Common myeloid progenitor, CD34-positive (primary cell): ENCODE measurements around the gene PRKCA.

Source experiments
- CTCF ChIA-PET: fragments of 350-600 bp; sonication (Branson Sonifier 250); formaldehyde crosslinking; loops from one replicate; lab custom pipeline; 2021; ENCODE audit warnings: antibody characterized with exemption; lab: Charles Lee
- POLR2A ChIA-PET: fragments of 350-600 bp; sonication (Branson Sonifier 250); formaldehyde crosslinking; loops from one replicate; lab custom pipeline; 2021; ENCODE audit warnings: antibody characterized with exemption; lab: Charles Lee
- DNase-seq, 3 donors: peaks; one replicate each; pipeline versions ENCODE4 v3.0.0 to v3.0.0-alpha.2; 2013
- H3K27ac ChIP-seq, 2 experiments: 1 replicate in 1 of 2; 2 replicates in 1 of 2; pipeline ENCODE4 v1.7.0; 2013; ENCODE audit warnings: inconsistent platforms in 2 of 2, low read length in 2 of 2, mild to moderate bottlenecking in 2 of 2, low read depth in 1 of 2, moderate library complexity in 1 of 2; ENCODE audit not compliant: severe bottlenecking in 2 of 2, insufficient read depth in 1 of 2, poor library complexity in 1 of 2
- H3K27me3 ChIP-seq, 5 experiments: replicated peaks in 2 of 5; 1 replicate in 3 of 5; 2 replicates in 2 of 5; pipeline versions ENCODE4 v1.6.1 to v1.7.0; 2013; ENCODE audit warnings: low read length in 4 of 5, mild to moderate bottlenecking in 2 of 5, moderate library complexity in 2 of 5, inconsistent platforms in 1 of 5; ENCODE audit not compliant: insufficient read depth in 5 of 5, control insufficient read depth in 4 of 5
- H3K36me3 ChIP-seq, 4 experiments: 1 replicate in 2 of 4; 2 replicates in 2 of 4; pipeline versions ENCODE4 v1.6.1 to v1.7.0; 2013; ENCODE audit warnings: low read length in 3 of 4, control low read depth in 1 of 4, mild to moderate bottlenecking in 1 of 4; ENCODE audit not compliant: control insufficient read depth in 4 of 4, insufficient read depth in 4 of 4
- H3K4me1 ChIP-seq, 4 experiments: 1 replicate in 3 of 4; 2 replicates in 1 of 4; pipeline versions ENCODE4 v1.6.1 to v1.7.1; 2013; ENCODE audit warnings: low read length in 3 of 4, mild to moderate bottlenecking in 3 of 4, control low read depth in 1 of 4, inconsistent platforms in 1 of 4, moderate library complexity in 1 of 4; ENCODE audit not compliant: control insufficient read depth in 4 of 4, insufficient read depth in 4 of 4; ENCODE audit errors: control extremely low read depth in 1 of 4
- H3K4me3 ChIP-seq, 7 experiments: 1 replicate in 4 of 7; 2 replicates in 3 of 7; pipeline versions ENCODE4 v1.5.1 to v1.7.0; 2013; ENCODE audit warnings: mild to moderate bottlenecking in 7 of 7, low read length in 6 of 7, moderate library complexity in 6 of 7, inconsistent platforms in 2 of 7, low read depth in 2 of 7, control low read depth in 1 of 7; ENCODE audit not compliant: insufficient read depth in 4 of 7, control insufficient read depth in 1 of 7; ENCODE audit errors: extremely low read depth in 1 of 7
- H3K9me3 ChIP-seq, 5 experiments: 1 replicate in 4 of 5; 2 replicates in 1 of 5; pipeline versions ENCODE4 v1.6.1 to v1.7.1; 2013; ENCODE audit warnings: low read length in 4 of 5, mild to moderate bottlenecking in 2 of 5, inconsistent platforms in 1 of 5, low read depth in 1 of 5, moderate library complexity in 1 of 5; ENCODE audit not compliant: control insufficient read depth in 4 of 5, insufficient read depth in 2 of 5; ENCODE audit errors: control extremely low read depth in 1 of 5
- WGBS: methylation state at CpG from one replicate; pipeline ENCODE4 v1.1.5; 2013; ENCODE audit not compliant: insufficient coverage; 5-methylcytosine and 5-hydroxymethylcytosine counted together

Gene PRKCA

GRCh38 chr17:66795486-66795885 is 493.1 kb downstream of the PRKCA start:
- Histone ChIP-seq H3K9me3 (no peaks in the 10 kb centered on the region), H3K27me3 (peaks cover 0 to 5% (median 0%) of the 10 kb centered on the region in 5 experiments), H3K27ac (no peak overlapping the region), H3K4me1 (peaks cover 3 to 25% (median 10%) of the 10 kb centered on the region in 4 experiments), H3K4me3 (no peak overlapping the region), H3K36me3 (no peaks in the 10 kb centered on the region)
- CTCF ChIA-PET: no interaction called here
- WGBS: 100% methylated on average over 3 of the region's 3 CpGs
- POLR2A ChIA-PET: no interaction called here
- DNase-seq: no peak

GRCh38 chr17:66799849-66800537 is 497.6 kb downstream of the PRKCA start:
- Histone ChIP-seq H3K27me3 (peaks cover 0 to 11% (median 0%) of the 10 kb centered on the region in 5 experiments), H3K9me3 (no peaks in the 10 kb centered on the region), H3K4me3 (no peak overlapping the region), H3K36me3 (no peaks in the 10 kb centered on the region), H3K27ac (no peak overlapping the region), H3K4me1 (peaks cover 0 to 10% (median 0%) of the 10 kb centered on the region in 4 experiments)
- WGBS: 77% methylated on average over 6 of the region's 10 CpGs
- peak in 2 of 3 donors; percentile 10 to 28 for DNase-seq
- CTCF ChIA-PET: interaction anchor here (1.3 kb wide), 1 partner anchor 9 kb away, joined by 4 read pairs; no protein-coding TSS in a partner anchor
- POLR2A ChIA-PET: no interaction called here

- H3K27me3 ChIP-seq: peaks cover 0 to 23% (median 0%) of the 10 kb centered on the region in 5 experiments
- H3K36me3 ChIP-seq: no peaks in the 10 kb centered on the region
- peaks cover 0 to 39% (median 17%) of the 10 kb centered on the region in 4 experiments for H3K4me1 ChIP-seq
- H3K27ac ChIP-seq: no peak overlapping the region
- POLR2A ChIA-PET: no interaction called here
- CTCF ChIA-PET: interaction anchor here (1.4 kb wide), 1 partner anchor 76 kb away, joined by 3 read pairs; no protein-coding TSS in a partner anchor
- no peaks in the 10 kb centered on the region for H3K9me3 ChIP-seq
- WGBS: 96% methylated on average over 18 of the region's 19 CpGs
- DNase-seq: no peak
- H3K4me3 ChIP-seq: no peak overlapping the region
Measured at GRCh38 chr17:66803474-66803951, 501.1 kb downstream of the PRKCA start.

GRCh38 chr17:66805567-66805966 is 503.2 kb downstream of the PRKCA start:
- H3K9me3 ChIP-seq: no peaks in the 10 kb centered on the region
- DNase-seq: peak in 2 of 3 donors; percentile 8 to 34
- no peaks in the 10 kb centered on the region for H3K36me3 ChIP-seq
- no peak overlapping the region for H3K27ac ChIP-seq
- no peak overlapping the region for H3K4me3 ChIP-seq
- CTCF ChIA-PET: no interaction called here
- H3K4me1 ChIP-seq: peaks cover 0 to 29% (median 17%) of the 10 kb centered on the region in 4 experiments
- POLR2A ChIA-PET: no interaction called here
- peaks cover 0 to 40% (median 11%) of the 10 kb centered on the region in 5 experiments for H3K27me3 ChIP-seq
- 39% methylated on average over 7 of the region's 10 CpGs for WGBS

- ChIA-PET POLR2A (no interaction called here), CTCF (interaction anchor here (1.5 kb wide), 1 partner anchor 15 kb away, joined by 4 read pairs; no protein-coding TSS in a partner anchor)
- peaks cover 0 to 45% (median 11%) of the 10 kb centered on the region in 5 experiments for H3K27me3 ChIP-seq
- WGBS: 72% methylated on average over 10 of the region's 10 CpGs
- peaks cover 0 to 29% (median 17%) of the 10 kb centered on the region in 4 experiments for H3K4me1 ChIP-seq
- no peak overlapping the region for H3K4me3 ChIP-seq
- no peak for DNase-seq
- no peaks in the 10 kb centered on the region for H3K36me3 ChIP-seq
- H3K27ac ChIP-seq: no peak overlapping the region
- no peaks in the 10 kb centered on the region for H3K9me3 ChIP-seq
Measured at GRCh38 chr17:66807182-66807581, 504.8 kb downstream of the PRKCA start.

- H3K9me3 ChIP-seq: no peaks in the 10 kb centered on the region
- no peak overlapping the region for H3K27ac ChIP-seq
- WGBS: 95% methylated on average over 5 of the region's 5 CpGs
- H3K36me3 ChIP-seq: no peaks in the 10 kb centered on the region
- H3K4me3 ChIP-seq: no peak overlapping the region
- peaks cover 0 to 29% (median 17%) of the 10 kb centered on the region in 4 experiments for H3K4me1 ChIP-seq
- ChIA-PET CTCF (no interaction called here), POLR2A (no interaction called here)
- peaks cover 0 to 60% (median 12%) of the 10 kb centered on the region in 5 experiments for H3K27me3 ChIP-seq
- no peak for DNase-seq
Measured at GRCh38 chr17:66809408-66809807, 507.0 kb downstream of the PRKCA start.
